Fibroblast of skin of right biceps (primary cell): Measurements from ENCODE around the gene ST6GALNAC3.

Experiments
- DNase-seq: peaks from one replicate; pipeline ENCODE4 v3.0.0-alpha.2; 2013

Gene ST6GALNAC3

GRCh38 chr1:76470166-76470565 is 395.6 kb downstream of the ST6GALNAC3 start:
- DNase-seq = no peak

GRCh38 chr1:76471536-76471935 is 397.0 kb downstream of the ST6GALNAC3 start:
- peak; percentile 59 for DNase-seq

- peak; percentile 43 for DNase-seq
Observed at GRCh38 chr1:76473591-76473990, 399.0 kb downstream of the ST6GALNAC3 start.

GRCh38 chr1:76474922-76475321 is 400.4 kb downstream of the ST6GALNAC3 start:
- DNase-seq = no peak

GRCh38 chr1:76477156-76477555 is 402.6 kb downstream of the ST6GALNAC3 start:
- DNase-seq = peak; percentile 48

- peak; percentile 51 for DNase-seq
Observed at GRCh38 chr1:76480827-76481226, 406.3 kb downstream of the ST6GALNAC3 start.

- DNase-seq = no peak
Observed at GRCh38 chr1:76481672-76482071, 407.1 kb downstream of the ST6GALNAC3 start.

- DNase-seq = no peak
Observed at GRCh38 chr1:76482272-76482671, 407.7 kb downstream of the ST6GALNAC3 start.

- DNase-seq = no peak
Observed at GRCh38 chr1:76491737-76492136, 417.2 kb downstream of the ST6GALNAC3 start.

GRCh38 chr1:76492752-76493430 is 418.3 kb downstream of the ST6GALNAC3 start:
- no peak for DNase-seq

- DNase-seq = peak; percentile 50
Observed at GRCh38 chr1:76494807-76495206, 420.3 kb downstream of the ST6GALNAC3 start.

GRCh38 chr1:76496871-76497270 is 422.3 kb downstream of the ST6GALNAC3 start:
- no peak for DNase-seq

- DNase-seq = no peak
Observed at GRCh38 chr1:76500116-76500515, 425.6 kb downstream of the ST6GALNAC3 start.

GRCh38 chr1:76501136-76501535 is 426.6 kb downstream of the ST6GALNAC3 start:
- DNase-seq = peak; percentile 54

GRCh38 chr1:76501586-76502219 is 427.2 kb downstream of the ST6GALNAC3 start:
- no peak for DNase-seq

GRCh38 chr1:76503100-76503499 is 428.6 kb downstream of the ST6GALNAC3 start:
- DNase-seq = no peak

- no peak for DNase-seq
Observed at GRCh38 chr1:76503736-76504135, 429.2 kb downstream of the ST6GALNAC3 start.

GRCh38 chr1:76507376-76507775 is 432.8 kb downstream of the ST6GALNAC3 start:
- DNase-seq = no peak

- peak; percentile 53 for DNase-seq
Observed at GRCh38 chr1:76508871-76509270, 434.3 kb downstream of the ST6GALNAC3 start.

GRCh38 chr1:76510672-76511557 is 436.4 kb downstream of the ST6GALNAC3 start:
- DNase-seq = no peak

- DNase-seq = no peak
Observed at GRCh38 chr1:76511558-76512179, 437.1 kb downstream of the ST6GALNAC3 start.

- no peak for DNase-seq
Observed at GRCh38 chr1:76530953-76531352, 456.4 kb downstream of the ST6GALNAC3 start.

- DNase-seq = no peak
Observed at GRCh38 chr1:76541618-76542017, 467.1 kb downstream of the ST6GALNAC3 start.
